SK-N-SH treated with all-trans-retinoic acid at 6 μM for 48 hours (cell line): ENCODE data around the gene DNAH14.

Source experiments
- ATAC-seq: fragments of 200-7000 bp; cut with Tn5 transposase; 3 replicates; pipeline ENCODE4 v1.9.1; 2020; ENCODE audit warnings: mild to moderate bottlenecking, moderate library complexity
- ARNTL ChIP-seq: fragments of 450-650 bp; formaldehyde crosslinking; IDR thresholded peaks from 2 replicates; pipeline ENCODE4 v1.5.0; 2020; ENCODE audit warnings: low read depth, mild to moderate bottlenecking, moderate library complexity, borderline replicate concordance
- BACH2 ChIP-seq: fragments of 250-450 bp; sonication (Bioruptor Pico); IDR thresholded peaks from 2 replicates; pipeline ENCODE4 v1.9.0; 2021; ENCODE audit warnings: mild to moderate bottlenecking, borderline replicate concordance
- CREB5 ChIP-seq: fragments of 250-450 bp; sonication (Bioruptor Pico); IDR thresholded peaks from 2 replicates; pipeline ENCODE4 v1.5.1; 2020; ENCODE audit warnings: low read depth, mild to moderate bottlenecking, moderate library complexity
- CSDC2 ChIP-seq: fragments of 250-450 bp; sonication (Bioruptor Pico); IDR thresholded peaks from 2 replicates; pipeline ENCODE4 v1.5.0; 2020; ENCODE audit warnings: mild to moderate bottlenecking, moderate library complexity
- CSRNP3 ChIP-seq: fragments of 250-450 bp; sonication (Bioruptor Pico); IDR thresholded peaks from 2 replicates; pipeline ENCODE4 v1.5.1; 2021; ENCODE audit warnings: mild to moderate bottlenecking, moderate library complexity
- ESRRG ChIP-seq: fragments of 250-450 bp; sonication (Bioruptor Pico); IDR thresholded peaks from 2 replicates; pipeline ENCODE4 v1.6.1; 2021; ENCODE audit warnings: mild to moderate bottlenecking
- ISL1 ChIP-seq: fragments of 250-450 bp; sonication (Bioruptor Pico); IDR thresholded peaks from 2 replicates; pipeline ENCODE4 v2.1.2; 2022; ENCODE audit warnings: mild to moderate bottlenecking, moderate library complexity
- OSR1 ChIP-seq: fragments of 250-450 bp; sonication (Bioruptor Pico); IDR thresholded peaks from 2 replicates; pipeline ENCODE4 v1.8.0; 2022; ENCODE audit warnings: moderate library complexity, mild to moderate bottlenecking, inconsistent platforms
- PATZ1 ChIP-seq: fragments of 250-450 bp; sonication (Bioruptor Pico); IDR thresholded peaks from 2 replicates; pipeline ENCODE4 v1.8.0; 2020; ENCODE audit warnings: mild to moderate bottlenecking, moderate library complexity, borderline replicate concordance
- POU6F1 ChIP-seq: fragments of 250-450 bp; sonication (Bioruptor Pico); IDR thresholded peaks from 2 replicates; pipeline ENCODE4 v1.8.0; 2021; ENCODE audit warnings: low read depth, mild to moderate bottlenecking, moderate library complexity, borderline replicate concordance
- RARB ChIP-seq: fragments of 250-450 bp; sonication (Bioruptor Pico); IDR thresholded peaks from 2 replicates; pipeline ENCODE4 v1.8.0; 2021; ENCODE audit warnings: mild to moderate bottlenecking, moderate library complexity
- TOX ChIP-seq: fragments of 250-450 bp; sonication (Bioruptor Pico); IDR thresholded peaks from 2 replicates; pipeline ENCODE4 v1.8.0; 2021; ENCODE audit warnings: mild to moderate bottlenecking, moderate library complexity, borderline replicate concordance
- TSHZ2 ChIP-seq: fragments of 250-450 bp; sonication (Bioruptor Pico); IDR thresholded peaks from 2 replicates; pipeline ENCODE4 v1.5.0; 2020; ENCODE audit warnings: mild to moderate bottlenecking, moderate library complexity
- ZC3H10 ChIP-seq: fragments of 250-450 bp; sonication (Bioruptor Pico); IDR thresholded peaks from 2 replicates; pipeline ENCODE4 v1.5.1; 2021; ENCODE audit warnings: mild to moderate bottlenecking, moderate library complexity
- ZFP3 ChIP-seq: fragments of 250-450 bp; sonication (Bioruptor Pico); IDR thresholded peaks from 2 replicates; pipeline ENCODE4 v1.5.0; 2020; ENCODE audit warnings: mild to moderate bottlenecking, moderate library complexity
- ZFP30 ChIP-seq: fragments of 450-650 bp; formaldehyde crosslinking; IDR thresholded peaks from 2 replicates; pipeline ENCODE4 v1.5.0; 2022; ENCODE audit warnings: mild to moderate bottlenecking, moderate library complexity
- ZNF70 ChIP-seq: fragments of 450-650 bp; formaldehyde crosslinking; IDR thresholded peaks from 2 replicates; pipeline ENCODE4 v1.5.0; 2020; ENCODE audit warnings: mild to moderate bottlenecking, moderate library complexity
- ZNF8 ChIP-seq: fragments of 450-650 bp; formaldehyde crosslinking; IDR thresholded peaks from 2 replicates; pipeline ENCODE4 v1.5.0; 2020; ENCODE audit warnings: mild to moderate bottlenecking, moderate library complexity

Gene DNAH14

GRCh38 chr1:225097175-225097574 is 167.7 kb downstream of the DNAH14 start:
- no peak for ATAC-seq
- TF ChIP-seq ZC3H10 (CRISPR knock-in tag) (no peak), ZFP30 (CRISPR knock-in tag) (no peak), CSRNP3 (CRISPR knock-in tag) (no peak), RARB (CRISPR knock-in tag) (no peak), CSDC2 (CRISPR knock-in tag) (no peak), OSR1 (CRISPR knock-in tag) (no peak), TOX (no peak), POU6F1 (CRISPR knock-in tag) (no peak)

GRCh38 chr1:225111000-225111399 is 181.5 kb downstream of the DNAH14 start:
- TF ChIP-seq CSDC2 (CRISPR knock-in tag) (no peak), PATZ1 (CRISPR knock-in tag) (no peak), ZFP30 (CRISPR knock-in tag) (no peak), ZNF8 (CRISPR knock-in tag) (no peak), BACH2 (CRISPR knock-in tag) (no peak), ZFP3 (CRISPR knock-in tag) (no peak), CREB5 (no peak), OSR1 (CRISPR knock-in tag) (no peak), ZNF70 (no peak), ESRRG (CRISPR knock-in tag) (no peak)
- no peak for ATAC-seq

GRCh38 chr1:225113265-225113664 is 183.8 kb downstream of the DNAH14 start:
- ATAC-seq: no peak
- TF ChIP-seq ARNTL (CRISPR knock-in tag): no peak
- no peak for TF ChIP-seq ISL1
- no peak for TF ChIP-seq POU6F1 (CRISPR knock-in tag)
- no peak for TF ChIP-seq RARB (CRISPR knock-in tag)
- no peak for TF ChIP-seq ESRRG (CRISPR knock-in tag)
- no peak for TF ChIP-seq TSHZ2
- no peak for TF ChIP-seq CSDC2 (CRISPR knock-in tag)
